ENCODE measurements around the gene TGFBRAP1.

Gene TGFBRAP1

DNA sequence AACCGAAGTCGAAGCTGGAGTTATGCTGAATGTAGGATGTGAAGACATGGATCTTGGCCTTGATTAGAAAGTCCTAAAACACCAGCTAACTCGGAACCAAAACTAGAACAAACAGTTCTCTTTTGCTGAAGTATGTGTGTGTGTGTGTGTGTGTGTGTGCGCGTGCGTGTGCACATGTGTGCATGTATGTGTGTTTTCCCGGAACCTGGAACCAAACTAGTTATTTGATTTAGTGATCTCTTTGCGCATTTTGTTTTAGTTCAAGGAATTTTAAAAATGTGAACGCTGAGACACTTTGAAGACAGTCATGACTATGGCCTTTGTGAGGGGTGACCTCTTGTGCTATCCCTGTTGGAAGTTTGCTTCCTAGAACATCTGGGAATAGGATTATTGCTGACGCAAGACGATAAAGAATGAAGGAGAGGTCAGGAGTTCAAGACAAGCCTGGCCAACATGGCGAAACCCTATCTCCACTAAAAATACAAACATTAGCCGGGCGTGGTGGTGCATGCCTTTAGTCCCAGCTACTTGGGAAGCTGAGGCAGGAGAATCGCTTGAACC lies 45.5 kb upstream of the TGFBRAP1 start:
- DNase-seq (ENCODE audit: low spot score): no peak
- TF ChIP-seq, protein P1, sequence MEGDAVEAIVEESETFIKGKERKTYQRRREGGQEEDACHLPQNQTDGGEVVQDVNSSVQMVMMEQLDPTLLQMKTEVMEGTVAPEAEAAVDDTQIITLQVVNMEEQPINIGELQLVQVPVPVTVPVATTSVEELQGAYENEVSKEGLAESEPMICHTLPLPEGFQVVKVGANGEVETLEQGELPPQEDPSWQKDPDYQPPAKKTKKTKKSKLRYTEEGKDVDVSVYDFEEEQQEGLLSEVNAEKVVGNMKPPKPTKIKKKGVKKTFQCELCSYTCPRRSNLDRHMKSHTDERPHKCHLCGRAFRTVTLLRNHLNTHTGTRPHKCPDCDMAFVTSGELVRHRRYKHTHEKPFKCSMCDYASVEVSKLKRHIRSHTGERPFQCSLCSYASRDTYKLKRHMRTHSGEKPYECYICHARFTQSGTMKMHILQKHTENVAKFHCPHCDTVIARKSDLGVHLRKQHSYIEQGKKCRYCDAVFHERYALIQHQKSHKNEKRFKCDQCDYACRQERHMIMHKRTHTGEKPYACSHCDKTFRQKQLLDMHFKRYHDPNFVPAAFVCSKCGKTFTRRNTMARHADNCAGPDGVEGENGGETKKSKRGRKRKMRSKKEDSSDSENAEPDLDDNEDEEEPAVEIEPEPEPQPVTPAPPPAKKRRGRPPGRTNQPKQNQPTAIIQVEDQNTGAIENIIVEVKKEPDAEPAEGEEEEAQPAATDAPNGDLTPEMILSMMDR (conservative IDR thresholded peaks at IDR 0.05; ENCODE audit: low read depth): no peak
- POLR2A ChIA-PET (ENCODE audit: low non-redundant PET): no interaction called here
- peak overlapping the region; percentile 28 for H3K27ac ChIP-seq
- CTCF ChIA-PET: no interaction called here

DNA sequence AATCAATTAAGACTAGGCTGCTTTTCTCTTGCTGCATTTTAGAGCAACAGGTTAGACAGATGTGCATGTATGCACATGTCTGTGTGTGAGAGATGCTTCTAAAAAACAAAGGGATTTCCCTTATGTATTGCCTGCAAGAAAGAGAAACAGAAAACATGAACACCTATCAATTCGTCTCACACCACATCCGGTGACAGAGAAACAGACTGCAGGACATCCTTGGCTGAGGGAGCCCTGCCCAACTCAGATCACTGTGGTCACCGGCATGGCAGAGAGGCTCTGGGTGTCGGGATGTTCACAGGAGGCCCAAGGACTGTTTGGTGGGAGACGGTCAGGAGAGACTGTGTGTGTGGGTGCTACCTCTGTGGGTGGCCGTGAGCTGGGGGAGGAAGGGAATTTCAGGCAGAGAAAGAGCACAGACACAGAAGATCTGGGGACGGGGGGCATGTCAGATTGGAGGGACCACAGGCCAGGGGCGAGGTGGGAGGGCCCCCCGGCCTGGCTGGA lies 44.4 kb upstream of the TGFBRAP1 start:
- DNase-seq (ENCODE audit: low spot score): no peak
- ChIA-PET CTCF (no interaction called here), POLR2A (ENCODE audit: low non-redundant PET) (no interaction called here)
- H3K27ac ChIP-seq: peak overlapping the region; percentile 51
- TF ChIP-seq, protein P1 (conservative IDR thresholded peaks at IDR 0.05; ENCODE audit: low read depth): no peak

GRCh38 chr2:105373344-105373781 lies 43.8 kb upstream of the TGFBRAP1 start:
- H3K27ac ChIP-seq: peak overlapping the region; percentile 51
- TF ChIP-seq, protein P1 (conservative IDR thresholded peaks at IDR 0.05; ENCODE audit: low read depth): no peak
- POLR2A ChIA-PET (ENCODE audit: low non-redundant PET): no interaction called here
- DNase-seq (ENCODE audit: low spot score): no peak
- CTCF ChIA-PET: no interaction called here

- TF ChIP-seq, protein P1 (conservative IDR thresholded peaks at IDR 0.05; ENCODE audit: low read depth): no peak
- CTCF ChIA-PET: interaction anchor here (0.7 to 1.1 kb wide), 3 partner anchors 15 to 149 kb away, joined by 3 to 5 read pairs (median 3); no protein-coding TSS in a partner anchor
- no peak for DNase-seq (ENCODE audit: low spot score)
- POLR2A ChIA-PET (ENCODE audit: low non-redundant PET): no interaction called here
- peak overlapping the region; percentile 52 for H3K27ac ChIP-seq
These were observed 42.3 kb upstream of the TGFBRAP1 start for GRCh38 chr2:105371810-105372209.

DNA sequence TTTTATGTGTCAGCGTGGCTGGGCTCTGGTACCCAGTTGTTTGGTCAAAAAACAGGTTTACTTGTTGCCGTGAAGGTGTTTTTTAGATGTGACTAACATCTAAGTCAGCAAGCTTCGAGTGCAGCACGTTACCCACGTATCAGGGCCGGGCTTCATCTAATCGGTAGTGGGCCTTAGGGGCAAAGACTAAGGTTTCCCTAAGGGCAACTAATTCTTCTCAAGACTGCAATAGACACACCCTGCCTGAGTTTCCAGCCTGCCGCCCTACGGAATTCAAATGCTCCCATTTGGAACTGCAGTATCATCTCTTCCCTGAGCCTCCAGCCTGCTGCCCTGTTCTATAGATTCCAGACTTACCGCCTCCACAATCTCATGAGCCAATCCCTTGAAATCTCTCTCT lies 41.6 kb upstream of the TGFBRAP1 start:
- no peak overlapping the region for H3K27ac ChIP-seq
- ChIA-PET CTCF (interaction anchor here (0.7 to 1.1 kb wide), 3 partner anchors 16 to 150 kb away, joined by 3 to 5 read pairs (median 3); no protein-coding TSS in a partner anchor), POLR2A (ENCODE audit: low non-redundant PET) (no interaction called here)
- peak; percentile 44 for DNase-seq (ENCODE audit: low spot score)
- TF ChIP-seq, protein P1 (conservative IDR thresholded peaks at IDR 0.05; ENCODE audit: low read depth): no peak

DNA sequence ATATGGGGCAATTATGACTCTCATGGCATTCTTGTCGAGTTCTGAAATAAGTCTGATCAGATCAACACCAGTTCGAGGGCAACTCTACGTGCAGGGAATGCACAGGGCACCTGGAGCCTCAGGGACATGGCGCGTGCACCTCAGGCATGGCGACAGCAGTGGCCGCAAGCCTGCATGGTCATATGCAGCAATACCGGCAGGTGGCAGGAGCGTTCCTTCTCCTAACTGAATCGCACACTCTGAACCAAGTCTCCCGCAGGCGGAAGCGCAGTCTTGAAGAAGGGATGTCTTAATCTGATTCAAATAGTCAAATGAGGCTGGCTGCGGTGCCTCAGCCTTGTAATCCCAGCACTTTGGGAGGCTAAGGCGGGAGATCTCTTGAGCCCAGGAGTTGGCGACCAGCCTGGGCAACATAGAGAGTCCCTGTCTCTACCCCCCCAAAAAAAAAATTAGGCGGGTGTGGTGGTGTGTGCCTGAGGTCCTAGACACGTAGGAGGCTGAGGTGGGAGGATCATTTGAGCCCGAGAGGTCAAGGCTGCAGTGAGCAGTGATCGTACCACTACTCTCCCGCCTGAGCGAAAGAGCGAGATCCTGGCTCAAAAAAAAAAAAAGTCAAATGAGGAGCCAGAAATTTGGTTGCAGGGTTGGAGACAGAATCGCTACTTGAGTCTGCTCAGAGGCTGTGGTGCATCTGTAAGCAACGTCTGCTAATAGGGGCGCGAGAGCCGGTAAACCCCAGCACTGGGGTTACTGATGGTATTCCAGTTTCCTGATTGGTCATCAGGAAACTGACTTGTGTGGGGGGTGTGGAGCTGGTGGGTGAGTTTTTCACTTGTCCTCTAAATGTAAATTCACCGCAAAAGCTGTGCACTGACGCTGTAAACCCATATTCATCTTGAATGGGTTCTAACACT lies 40.5 kb upstream of the TGFBRAP1 start:
- TF ChIP-seq, protein P1 (conservative IDR thresholded peaks at IDR 0.05; ENCODE audit: low read depth): peak; percentile 87
- peak; percentile 61 for DNase-seq (ENCODE audit: low spot score)
- H3K27ac ChIP-seq: peak overlapping the region; percentile 42
- POLR2A ChIA-PET (ENCODE audit: low non-redundant PET): no interaction called here
- CTCF ChIA-PET: interaction anchor here (0.7 to 1.1 kb wide), 3 partner anchors 13 to 149 kb away, joined by 3 to 5 read pairs (median 4); no protein-coding TSS in a partner anchor

All from RWPE1 (cell line).